ENCODE results near the gene DNAH14. TPM values are rescaled to one million over a fixed set of nuclear protein-coding genes. Genes with fewer than 3 reads are reported as not detected.
A peak's percentile ranks its signal among the peaks of the same experiment; 100 is the strongest.
"Not testable (repeated sequence)": the region's sequence is repeated elsewhere in the genome, so short reads cannot be mapped to it uniquely, and the experiment has no call there.

Gene DNAH14
- polyA plus RNA-seq = 10 to 100 TPM in 1 of 4 donors, 1 to 10 TPM in 2, not detected in 1; 1.4 to 12.9 (median 3.9) TPM
- long read RNA-seq, donor 1 = 0 reads
- long read RNA-seq, donor 2, partial matches to known transcripts = 0 of 1 reads
- long read RNA-seq, donor 2, other reads (novel, unspliced or antisense) = 0 of 1 reads
- long read RNA-seq, donor 3, partial matches to known transcripts = 0 of 1 reads
- long read RNA-seq, donor 3, other reads (novel, unspliced or antisense) = 0 of 1 reads
- long read RNA-seq, donor 4 = 0 reads
- long read RNA-seq, donor 5, partial matches to known transcripts = 0 of 1 reads
- long read RNA-seq, donor 5, other reads (novel, unspliced or antisense) = 0 of 1 reads
- long read RNA-seq, donor 6 = 0 reads
- long read RNA-seq, donor 7 = 0 reads
- long read RNA-seq, donor 8 = 0 reads
- long read RNA-seq, donor 9 = 0 reads
- long read RNA-seq, donor 10 = 0 reads

DNA sequence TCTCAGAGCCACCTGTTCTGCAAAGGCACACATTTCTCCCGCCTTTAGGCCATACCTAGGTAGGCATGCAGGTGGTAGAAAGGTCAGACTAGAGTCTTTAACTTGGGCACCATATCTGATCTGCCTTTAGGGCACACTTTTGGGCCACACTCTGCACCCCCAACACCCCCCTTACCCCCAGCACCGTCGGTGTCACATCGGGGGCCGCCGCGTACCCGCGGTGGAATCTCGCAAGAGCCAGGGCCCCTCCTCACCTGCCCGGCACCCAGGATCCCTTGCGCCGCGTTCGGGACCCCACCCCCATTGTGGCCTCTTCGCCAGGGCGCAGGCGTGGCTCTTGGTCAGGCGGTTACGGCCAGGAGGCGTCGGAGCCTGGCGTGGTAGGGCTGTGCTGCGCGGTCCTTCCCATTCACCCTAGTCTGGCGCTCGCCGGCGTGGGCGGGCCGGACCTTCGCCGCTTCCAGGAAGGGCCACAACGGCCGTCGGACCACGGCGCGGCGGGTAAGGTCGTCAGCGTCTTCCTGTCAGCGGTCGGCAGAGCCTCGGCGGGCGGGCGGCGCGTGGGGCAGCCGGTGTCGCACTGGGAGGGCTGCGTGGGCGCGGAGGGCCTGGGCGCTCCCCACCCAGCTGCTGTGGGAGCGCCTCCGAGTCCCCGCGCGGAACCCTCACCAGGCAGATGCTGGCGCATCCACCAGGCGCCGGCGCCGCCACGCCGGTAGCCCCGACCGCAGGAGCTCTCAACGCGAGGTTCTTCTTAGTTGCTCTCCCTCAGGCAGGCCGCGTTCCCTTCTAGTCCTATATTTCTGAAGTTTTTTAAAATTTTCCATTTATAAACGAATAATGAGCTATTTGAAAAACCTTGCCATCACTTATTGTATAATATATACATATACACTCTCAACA lies at the start of gene DNAH14:
TSS of gene DNAH14 (plus strand) at position 341 of the 903 bp plus-strand sequence. CDS start 23,028 bp downstream, outside the sequence.
- no peak for FAIRE-seq
- Histone ChIP-seq H3K27me3 (ENCODE audit: control insufficient read depth in 3 of 3, insufficient read depth in 3 of 3, low read length in 3 of 3) (no peaks in the 10 kb centered on the region), H3K9me3 (ENCODE audit: control insufficient read depth in 2 of 2, insufficient read depth in 1 of 2, low read depth in 1 of 2, low read length in 1 of 2) (peaks cover 0 to 3% of the 10 kb centered on the region in 2 donors), H3K36me3 (ENCODE audit: control insufficient read depth in 3 of 3, insufficient read depth in 2 of 3, low read depth in 1 of 3, low read length in 3 of 3) (no peaks in the 10 kb centered on the region), H3K4me3 (ENCODE audit: low read depth in 1 of 3, low read length in 3 of 3) (peak within 1 kb of the TSS; percentile 30 to 53 (median 52)), H3K27ac (ENCODE audit: low read depth in 1 of 3, low read length in 2 of 3) (peak within 1 kb of the TSS in 2 of 3 donors; percentile 44 to 69), H3K4me1 (ENCODE audit: control insufficient read depth in 3 of 3, insufficient read depth in 2 of 3, low read depth in 1 of 3, low read length in 2 of 3) (no peaks in the 10 kb centered on the region)
- 1 to 2% (median 1%) methylated on average over 50 to 75 of the region's 75 CpGs for WGBS, 3 donors
- peak; percentile 48 to 91 for DNase-seq

DNA sequence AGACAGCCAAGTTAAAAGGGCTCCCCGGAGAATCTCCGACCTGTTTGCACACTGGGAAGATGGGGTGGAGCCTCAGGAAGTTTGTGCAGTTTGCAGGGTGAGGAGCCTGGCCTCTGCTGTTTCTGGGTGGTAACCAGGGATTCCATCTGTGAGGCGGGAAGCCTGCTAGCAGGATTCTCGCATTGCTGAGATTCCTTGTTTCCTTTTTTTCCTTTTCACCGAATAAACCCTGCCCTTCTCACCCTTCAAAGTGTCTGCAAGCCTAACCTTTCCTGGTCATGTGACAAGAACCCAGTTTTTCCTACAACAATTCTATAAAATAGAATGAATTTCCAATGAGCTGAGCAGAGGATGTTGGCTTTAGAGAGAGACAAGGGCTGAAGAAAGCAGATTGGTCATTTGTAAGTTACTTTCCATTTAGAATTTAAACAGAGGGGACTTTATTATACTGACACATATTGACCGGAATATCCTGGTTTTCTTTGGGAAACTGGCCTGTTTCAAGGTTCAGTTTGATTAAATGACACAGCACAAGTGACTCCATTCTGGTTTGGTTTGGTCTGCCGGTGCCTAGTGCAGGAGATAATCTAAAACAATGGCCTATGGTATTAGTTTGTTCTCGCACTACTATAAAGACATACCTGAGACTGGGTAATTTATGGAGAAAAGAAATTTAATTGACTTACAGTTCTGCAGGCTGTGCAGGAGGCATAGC lies 48.7 kb upstream of the DNAH14 start:
- Histone ChIP-seq H3K9me3 (ENCODE audit: control insufficient read depth in 2 of 2, insufficient read depth in 1 of 2, low read depth in 1 of 2, low read length in 1 of 2) (peaks cover 0 to 10% of the 10 kb centered on the region in 2 donors), H3K27ac (ENCODE audit: low read depth in 1 of 3, low read length in 2 of 3) (no peak overlapping the region), H3K4me1 (ENCODE audit: control insufficient read depth in 3 of 3, insufficient read depth in 2 of 3, low read depth in 1 of 3, low read length in 2 of 3) (peaks cover 0 to 27% (median 0%) of the 10 kb centered on the region in 3 donors), H3K27me3 (ENCODE audit: control insufficient read depth in 3 of 3, insufficient read depth in 3 of 3, low read length in 3 of 3) (no peaks in the 10 kb centered on the region), H3K36me3 (ENCODE audit: control insufficient read depth in 3 of 3, insufficient read depth in 2 of 3, low read depth in 1 of 3, low read length in 3 of 3) (no peaks in the 10 kb centered on the region), H3K4me3 (ENCODE audit: low read depth in 1 of 3, low read length in 3 of 3) (no peak overlapping the region)
- 54 to 69% (median 57%) methylated on average over 8 of the region's 8 CpGs for WGBS, 3 donors
- DNase-seq = peak in 1 of 2 donors; percentile 26
- FAIRE-seq = no peak

DNA sequence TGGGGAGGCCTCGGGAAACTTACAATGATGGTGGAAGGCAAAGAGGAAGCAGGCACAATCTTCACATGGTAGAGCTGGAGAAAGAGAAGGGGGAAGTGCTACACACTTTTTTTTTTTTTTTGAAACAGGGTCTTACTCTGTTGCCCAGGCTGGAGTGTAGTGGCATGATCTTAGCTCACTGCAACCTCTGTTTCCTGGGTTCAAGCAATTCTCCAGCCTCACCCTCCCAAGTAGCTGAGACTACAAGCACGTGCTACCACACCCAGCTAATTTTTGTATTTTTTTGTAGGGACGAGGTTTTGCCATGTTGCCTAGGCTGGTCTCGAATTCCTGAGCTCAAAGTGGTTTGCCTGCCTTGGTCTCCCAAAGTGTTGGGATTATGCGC lies 48.2 kb upstream of the DNAH14 start:
- not testable (repeated sequence) for FAIRE-seq

DNA sequence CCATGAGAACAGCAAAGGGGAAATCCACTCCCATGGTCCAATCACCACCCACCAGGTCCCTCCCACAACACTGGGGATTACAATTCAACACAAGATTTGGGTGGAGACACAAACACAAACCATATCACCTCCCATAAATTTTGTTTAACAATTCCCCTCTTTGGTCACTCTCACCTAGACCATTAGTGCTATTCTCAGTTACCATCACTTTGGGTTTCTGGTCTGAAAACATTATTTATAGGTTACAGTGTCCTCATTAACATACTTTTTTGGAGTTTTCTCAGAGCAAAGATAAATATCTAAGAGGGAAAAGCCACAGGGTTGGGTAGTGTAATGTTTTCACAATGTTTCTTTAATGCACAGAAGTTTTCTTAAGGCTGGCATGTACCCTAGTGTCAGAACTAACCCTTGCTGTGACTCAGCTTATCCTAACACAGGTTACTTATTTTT lies 47.7 kb upstream of the DNAH14 start:
- peaks cover 0 to 20% of the 10 kb centered on the region in 2 donors for H3K9me3 ChIP-seq (ENCODE audit: control insufficient read depth in 2 of 2, insufficient read depth in 1 of 2, low read depth in 1 of 2, low read length in 1 of 2)
- DNase-seq = no peak
- H3K27me3 ChIP-seq (ENCODE audit: control insufficient read depth in 3 of 3, insufficient read depth in 3 of 3, low read length in 3 of 3) = no peaks in the 10 kb centered on the region
- FAIRE-seq = no peak
- H3K27ac ChIP-seq (ENCODE audit: low read depth in 1 of 3, low read length in 2 of 3) = no peak overlapping the region
- no peak overlapping the region for H3K4me3 ChIP-seq (ENCODE audit: low read depth in 1 of 3, low read length in 3 of 3)
- H3K4me1 ChIP-seq (ENCODE audit: control insufficient read depth in 3 of 3, insufficient read depth in 2 of 3, low read depth in 1 of 3, low read length in 2 of 3) = peaks cover 0 to 22% (median 0%) of the 10 kb centered on the region in 3 donors
- no peaks in the 10 kb centered on the region for H3K36me3 ChIP-seq (ENCODE audit: control insufficient read depth in 3 of 3, insufficient read depth in 2 of 3, low read depth in 1 of 3, low read length in 3 of 3)

More for the DNA sequence above, 48.2 kb upstream of the DNAH14 start:
- Histone ChIP-seq H3K9me3 (ENCODE audit: control insufficient read depth in 2 of 2, insufficient read depth in 1 of 2, low read depth in 1 of 2, low read length in 1 of 2) (peaks cover 0 to 16% of the 10 kb centered on the region in 2 donors), H3K4me1 (ENCODE audit: control insufficient read depth in 3 of 3, insufficient read depth in 2 of 3, low read depth in 1 of 3, low read length in 2 of 3) (peaks cover 0 to 22% (median 0%) of the 10 kb centered on the region in 3 donors)
- DNase-seq; H3K27ac ChIP-seq (ENCODE audit: low read depth in 1 of 3, low read length in 2 of 3); H3K27me3 ChIP-seq (ENCODE audit: control insufficient read depth in 3 of 3, insufficient read depth in 3 of 3, low read length in 3 of 3); H3K36me3 ChIP-seq (ENCODE audit: control insufficient read depth in 3 of 3, insufficient read depth in 2 of 3, low read depth in 1 of 3, low read length in 3 of 3); H3K4me3 ChIP-seq (ENCODE audit: low read depth in 1 of 3, low read length in 3 of 3): not testable (repeated sequence)
- 82 to 91% (median 84%) methylated on average over 5 of the region's 5 CpGs for WGBS, 3 donors

DNA sequence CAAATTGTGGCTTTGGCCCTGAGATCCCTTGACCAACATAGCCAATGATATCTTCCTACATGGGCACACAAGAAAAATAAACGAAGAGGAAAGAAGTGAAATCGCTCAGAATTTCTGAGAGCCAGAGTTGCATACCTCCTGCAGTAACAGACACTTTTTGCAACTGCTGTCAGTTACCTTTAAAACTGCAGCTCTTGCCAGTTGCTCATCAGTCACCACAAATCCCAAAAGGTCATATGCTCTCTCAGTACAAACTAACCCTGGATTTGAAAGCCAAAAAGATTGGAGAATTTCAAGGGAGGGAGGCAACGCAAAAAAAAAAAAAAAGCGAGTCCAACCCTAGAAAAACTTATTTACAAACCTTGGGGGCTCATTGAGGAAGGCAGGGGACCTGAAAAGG lies 47.2 kb upstream of the DNAH14 start:
- FAIRE-seq = no peak
- H3K27me3 ChIP-seq (ENCODE audit: control insufficient read depth in 3 of 3, insufficient read depth in 3 of 3, low read length in 3 of 3) = no peaks in the 10 kb centered on the region
- H3K36me3 ChIP-seq (ENCODE audit: control insufficient read depth in 3 of 3, insufficient read depth in 2 of 3, low read depth in 1 of 3, low read length in 3 of 3) = no peaks in the 10 kb centered on the region
- 76 to 82% (median 79%) methylated on average over 4 of the region's 4 CpGs for WGBS, 3 donors
- no peak overlapping the region for H3K4me3 ChIP-seq (ENCODE audit: low read depth in 1 of 3, low read length in 3 of 3)
- no peak overlapping the region for H3K27ac ChIP-seq (ENCODE audit: low read depth in 1 of 3, low read length in 2 of 3)
- peaks cover 0 to 22% (median 0%) of the 10 kb centered on the region in 3 donors for H3K4me1 ChIP-seq (ENCODE audit: control insufficient read depth in 3 of 3, insufficient read depth in 2 of 3, low read depth in 1 of 3, low read length in 2 of 3)
- peaks cover 0 to 20% of the 10 kb centered on the region in 2 donors for H3K9me3 ChIP-seq (ENCODE audit: control insufficient read depth in 2 of 2, insufficient read depth in 1 of 2, low read depth in 1 of 2, low read length in 1 of 2)
- DNase-seq = no peak

DNA sequence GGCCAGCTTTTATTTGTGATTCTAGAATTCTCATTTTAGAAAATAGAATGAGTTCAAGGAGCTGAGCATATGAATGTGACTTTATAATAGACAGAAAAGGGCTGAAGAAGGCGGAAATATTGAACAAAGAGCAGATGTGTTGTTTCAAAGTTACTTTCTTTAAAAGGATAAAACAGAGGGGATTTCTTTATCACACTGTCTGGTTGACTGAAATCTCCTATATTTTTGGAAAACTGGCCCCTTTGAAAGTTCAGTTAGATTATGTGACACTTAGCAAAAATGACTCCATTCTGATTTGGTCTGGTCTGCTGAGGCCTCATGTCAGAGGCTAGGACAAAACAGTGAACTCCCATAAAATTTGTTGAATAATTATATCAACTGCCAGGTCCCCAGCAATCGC lies 46.4 kb upstream of the DNAH14 start:
- H3K27me3 ChIP-seq (ENCODE audit: control insufficient read depth in 3 of 3, insufficient read depth in 3 of 3, low read length in 3 of 3) = no peaks in the 10 kb centered on the region
- DNase-seq = no peak
- WGBS, 3 donors = 76 to 90% (median 78%) methylated on average over 2 of the region's 2 CpGs
- H3K4me1 ChIP-seq (ENCODE audit: control insufficient read depth in 3 of 3, insufficient read depth in 2 of 3, low read depth in 1 of 3, low read length in 2 of 3) = peaks cover 0 to 22% (median 0%) of the 10 kb centered on the region in 3 donors
- peaks cover 0 to 20% of the 10 kb centered on the region in 2 donors for H3K9me3 ChIP-seq (ENCODE audit: control insufficient read depth in 2 of 2, insufficient read depth in 1 of 2, low read depth in 1 of 2, low read length in 1 of 2)
- H3K36me3 ChIP-seq (ENCODE audit: control insufficient read depth in 3 of 3, insufficient read depth in 2 of 3, low read depth in 1 of 3, low read length in 3 of 3) = no peaks in the 10 kb centered on the region
- H3K4me3 ChIP-seq (ENCODE audit: low read depth in 1 of 3, low read length in 3 of 3) = no peak overlapping the region
- no peak overlapping the region for H3K27ac ChIP-seq (ENCODE audit: low read depth in 1 of 3, low read length in 2 of 3)
- FAIRE-seq = no peak

DNA sequence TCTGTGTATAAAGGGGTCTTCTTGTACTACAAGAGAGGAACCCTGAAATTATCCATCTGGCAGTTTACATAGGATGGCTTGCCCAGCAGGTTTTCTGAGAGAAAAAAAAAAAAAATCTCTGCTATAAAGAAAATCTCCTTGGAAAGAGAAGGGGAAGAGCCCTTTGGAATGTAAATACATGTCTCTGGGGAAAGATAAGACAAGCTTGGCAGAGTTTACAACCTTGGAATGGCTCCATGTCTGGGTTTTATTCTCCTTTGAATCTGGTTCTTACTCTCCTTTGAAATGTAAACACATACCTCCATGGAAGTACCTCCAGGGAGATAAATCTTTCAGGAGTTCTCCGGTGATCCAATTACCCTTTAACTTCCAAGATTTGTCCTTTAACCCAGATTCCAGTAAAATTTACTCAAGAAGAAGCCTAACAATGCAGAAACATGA lies 45.1 kb upstream of the DNAH14 start:
- WGBS, 3 donors = 16 to 35% (median 34%) methylated on average over 1 of the region's 1 CpG
- Histone ChIP-seq H3K4me3 (ENCODE audit: low read depth in 1 of 3, low read length in 3 of 3) (no peak overlapping the region), H3K4me1 (ENCODE audit: control insufficient read depth in 3 of 3, insufficient read depth in 2 of 3, low read depth in 1 of 3, low read length in 2 of 3) (peaks cover 0 to 22% (median 0%) of the 10 kb centered on the region in 3 donors), H3K36me3 (ENCODE audit: control insufficient read depth in 3 of 3, insufficient read depth in 2 of 3, low read depth in 1 of 3, low read length in 3 of 3) (no peaks in the 10 kb centered on the region), H3K27me3 (ENCODE audit: control insufficient read depth in 3 of 3, insufficient read depth in 3 of 3, low read length in 3 of 3) (no peaks in the 10 kb centered on the region), H3K27ac (ENCODE audit: low read depth in 1 of 3, low read length in 2 of 3) (peak overlapping the region in 1 of 3 donors; percentile 44), H3K9me3 (ENCODE audit: control insufficient read depth in 2 of 2, insufficient read depth in 1 of 2, low read depth in 1 of 2, low read length in 1 of 2) (peaks cover 0 to 20% of the 10 kb centered on the region in 2 donors)
- FAIRE-seq (no peak), DNase-seq (peak; percentile 15 to 82)

All from small intestine (tissue), 16 donors.